Activated B cell treated with CpG ODN at 0.5 μM for 24 hours (primary cell): ENCODE results near the gene GIMAP8. TPM values are rescaled to one million over a fixed set of nuclear protein-coding genes. Genes with fewer than 3 reads are reported as not detected.

Experiments
- ATAC-seq: fragments of 200-7000 bp; cut with Tn5 transposase; one replicate; pipeline ENCODE4 v1.10.0; 2021; ENCODE audit warnings: low read depth, mild to moderate bottlenecking, moderate library complexity
- CTCF ChIA-PET: fragments of 350-600 bp; sonication (Branson Sonifier 250); formaldehyde crosslinking; loops from one replicate; lab custom pipeline; 2021; ENCODE audit warnings: antibody characterized with exemption; lab: Charles Lee
- POLR2A ChIA-PET: fragments of 350-600 bp; sonication (Branson Sonifier 250); formaldehyde crosslinking; loops from one replicate; lab custom pipeline; 2021; ENCODE audit warnings: antibody characterized with exemption; lab: Charles Lee
- DNase-seq: peaks from one replicate; pipeline ENCODE4 v3.0.0; 2022
- H3K27ac Mint-ChIP-seq: one replicate; pipeline ENCODE4 v1.8.0; 2020; ENCODE audit warnings: mixed read lengths
- H3K27me3 Mint-ChIP-seq: one replicate; pipeline ENCODE4 v1.8.0; 2021; ENCODE audit warnings: mixed read lengths
- H3K36me3 Mint-ChIP-seq: one replicate; pipeline ENCODE4 v1.8.0; 2021; ENCODE audit warnings: low read depth, mixed read lengths
- H3K4me1 Mint-ChIP-seq: one replicate; pipeline ENCODE4 v1.8.0; 2021; ENCODE audit warnings: mixed read lengths
- H3K4me3 Mint-ChIP-seq: one replicate; pipeline ENCODE4 v1.8.0; 2020; ENCODE audit warnings: mild to moderate bottlenecking, mixed read lengths
- H3K9me3 Mint-ChIP-seq: one replicate; pipeline ENCODE4 v1.8.0; 2020; ENCODE audit warnings: mixed read lengths
- intact Hi-C: fragments of 100-400 bp; cut with micrococcal nuclease; formaldehyde crosslinking; loops from one replicate; pipeline ENCODE4 v1.15.1; 2024
- total RNA-seq: library from RNA; stranded (reverse); gene quantifications from 2 replicates; pipeline ENCODE4 v1.2.3, GENCODE V29; 2022
- TF ChIP-seq, protein P1 (sequence below): fragments of 200-600 bp; IDR thresholded peaks from one replicate; pipeline ENCODE4 v1.8.0; 2022; ENCODE audit warnings: antibody characterized with exemption, mild to moderate bottlenecking

GIMAP8 gene
- total RNA-seq, 1 donor from 2014 or later = not detected

DNA sequence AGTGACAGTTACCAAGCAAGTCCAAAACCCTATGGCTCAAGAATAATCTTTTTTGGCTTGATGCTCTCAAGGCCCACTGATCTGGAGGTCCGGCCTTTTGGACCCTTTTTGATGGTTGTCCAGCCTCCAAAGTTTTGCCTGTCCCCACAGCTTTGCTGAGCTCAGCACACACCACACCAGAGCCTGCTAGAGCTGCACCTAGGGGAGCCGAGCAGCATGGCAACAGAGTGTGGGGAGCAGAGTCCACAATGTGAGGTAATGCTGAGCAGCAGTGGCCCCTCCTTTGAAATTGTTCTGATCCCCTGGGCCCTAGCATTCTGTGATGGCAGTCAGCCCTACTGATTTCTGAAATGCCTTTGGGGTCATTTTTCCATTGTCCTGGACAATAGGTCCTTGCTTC, 73.6 kb downstream of the GIMAP8 start:
- ChIA-PET POLR2A (no interaction called here), CTCF (no interaction called here)
- Mint-ChIP-seq H3K9me3 (peaks cover 14% of the 10 kb centered on the region), H3K27me3 (peaks cover 2% of the 10 kb centered on the region), H3K36me3 (no peaks in the 10 kb centered on the region), H3K4me1 (no peaks in the 10 kb centered on the region), H3K27ac (no peak overlapping the region), H3K4me3 (no peak overlapping the region)
- no peak for DNase-seq
- ATAC-seq = no peak
- TF ChIP-seq, protein P1, sequence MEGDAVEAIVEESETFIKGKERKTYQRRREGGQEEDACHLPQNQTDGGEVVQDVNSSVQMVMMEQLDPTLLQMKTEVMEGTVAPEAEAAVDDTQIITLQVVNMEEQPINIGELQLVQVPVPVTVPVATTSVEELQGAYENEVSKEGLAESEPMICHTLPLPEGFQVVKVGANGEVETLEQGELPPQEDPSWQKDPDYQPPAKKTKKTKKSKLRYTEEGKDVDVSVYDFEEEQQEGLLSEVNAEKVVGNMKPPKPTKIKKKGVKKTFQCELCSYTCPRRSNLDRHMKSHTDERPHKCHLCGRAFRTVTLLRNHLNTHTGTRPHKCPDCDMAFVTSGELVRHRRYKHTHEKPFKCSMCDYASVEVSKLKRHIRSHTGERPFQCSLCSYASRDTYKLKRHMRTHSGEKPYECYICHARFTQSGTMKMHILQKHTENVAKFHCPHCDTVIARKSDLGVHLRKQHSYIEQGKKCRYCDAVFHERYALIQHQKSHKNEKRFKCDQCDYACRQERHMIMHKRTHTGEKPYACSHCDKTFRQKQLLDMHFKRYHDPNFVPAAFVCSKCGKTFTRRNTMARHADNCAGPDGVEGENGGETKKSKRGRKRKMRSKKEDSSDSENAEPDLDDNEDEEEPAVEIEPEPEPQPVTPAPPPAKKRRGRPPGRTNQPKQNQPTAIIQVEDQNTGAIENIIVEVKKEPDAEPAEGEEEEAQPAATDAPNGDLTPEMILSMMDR = no peak
- intact Hi-C loops = no loop called here

Other genes starting within 250 kb of the GIMAP8 start
- 10.7 and 11.0 TPM in 2 replicates for gene LRRC61, start 127.3 kb upstream of the GIMAP8 start, total RNA-seq
- gene ACTR3C, start 127.1 kb upstream of the GIMAP8 start, total RNA-seq = 10.1 and 14.3 TPM in 2 replicates
- not detected in 2 replicates for gene RARRES2, start 109.0 kb upstream of the GIMAP8 start, total RNA-seq
- gene REPIN1, start 81.8 kb upstream of the GIMAP8 start, total RNA-seq = 106 and 116 TPM in 2 replicates
- gene ZNF775, start 71.3 kb upstream of the GIMAP8 start, total RNA-seq = 8.0 and 8.8 TPM in 2 replicates
- 0.39 TPM in 1 of 2 replicates, not detected in the other for gene GIMAP7, start 64.2 kb downstream of the GIMAP8 start, total RNA-seq
- gene GIMAP4, start 116.8 kb downstream of the GIMAP8 start, total RNA-seq = 0.29 and 0.40 TPM in 2 replicates
- 0.17 and 0.35 TPM in 2 replicates for gene GIMAP6, start 181.8 kb downstream of the GIMAP8 start, total RNA-seq
- 19.5 and 21.7 TPM in 2 replicates for gene GIMAP2, start 235.1 kb downstream of the GIMAP8 start, total RNA-seq